AG04449 (cell line): Measurements from ENCODE around the gene CDC42BPB.

Source experiments
- CTCF ChIA-PET: fragments of 350-600 bp; formaldehyde crosslinking; extraction: SDS; loops from one replicate; lab custom pipeline; 2021; ENCODE audit warnings: antibody characterized with exemption; lab: Yijun Ruan, JAX
- POLR2A ChIA-PET: fragments of 400-600, 350-600 bp; formaldehyde crosslinking; extraction: SDS; loops from one replicate; lab custom pipeline; 2020; ENCODE audit warnings: antibody characterized with exemption, inconsistent platforms; lab: Yijun Ruan, JAX
- DNase-seq: peaks from one replicate; pipeline ENCODE4 v3.0.0-alpha.2; 2010; ENCODE audit warnings: low read depth, low spot score
- H3K4me3 ChIP-seq: 2 replicates; pipeline ENCODE4 v1.5.1; 2011; ENCODE audit warnings: low read depth, mild to moderate bottlenecking, control low read depth, low read length
- CTCF ChIP-seq: IDR thresholded peaks from one replicate; pipeline ENCODE4 v1.5.1; 2011; ENCODE audit warnings: mild to moderate bottlenecking, moderate library complexity, low read length, control low read depth, inconsistent platforms; ENCODE audit not compliant: insufficient read depth; ENCODE audit errors: missing control alignments

CDC42BPB gene

GRCh38 chr14:102909911-102910310, 147.4 kb downstream of the CDC42BPB start:
- CTCF ChIA-PET = no interaction called here
- TF ChIP-seq CTCF = no peak
- no peak for DNase-seq
- no peak overlapping the region for H3K4me3 ChIP-seq
- POLR2A ChIA-PET = no interaction called here

GRCh38 chr14:102909462-102909861, 147.9 kb downstream of the CDC42BPB start:
- CTCF ChIA-PET = interaction anchor here (0.7 to 1.4 kb wide), 2 partner anchors 10 to 215 kb away, joined by 3 to 5 read pairs; no protein-coding TSS in a partner anchor
- POLR2A ChIA-PET = no interaction called here
- DNase-seq = no peak
- no peak for TF ChIP-seq CTCF
- H3K4me3 ChIP-seq = no peak overlapping the region

- ChIA-PET CTCF (interaction anchor here (0.7 to 1.4 kb wide), 2 partner anchors 9 to 214 kb away, joined by 3 to 5 read pairs; no protein-coding TSS in a partner anchor), POLR2A (no interaction called here)
- TF ChIP-seq CTCF = no peak
- H3K4me3 ChIP-seq = no peak overlapping the region
- no peak for DNase-seq
These were observed 148.4 kb downstream of the CDC42BPB start for GRCh38 chr14:102908766-102909455.

- ChIA-PET POLR2A (no interaction called here), CTCF (interaction anchor here (1.4 kb wide), 1 partner anchor 213 kb away, joined by 5 read pairs; no protein-coding TSS in a partner anchor)
- no peak for TF ChIP-seq CTCF
- H3K4me3 ChIP-seq = no peak overlapping the region
- no peak for DNase-seq
These were observed 149.2 kb downstream of the CDC42BPB start for GRCh38 chr14:102907980-102908730.

- CTCF ChIA-PET = no interaction called here
- TF ChIP-seq CTCF = no peak
- DNase-seq = no peak
- H3K4me3 ChIP-seq = no peak overlapping the region
- POLR2A ChIA-PET = no interaction called here
These were observed 150.0 kb downstream of the CDC42BPB start for GRCh38 chr14:102907303-102907844.

GRCh38 chr14:102906616-102907302, 150.6 kb downstream of the CDC42BPB start:
- POLR2A ChIA-PET = no interaction called here
- TF ChIP-seq CTCF = no peak
- no peak for DNase-seq
- CTCF ChIA-PET = interaction anchor here (1.0 kb wide), 1 partner anchor 212 kb away, joined by 3 read pairs; no protein-coding TSS in a partner anchor
- no peak overlapping the region for H3K4me3 ChIP-seq
